Urothelium cell line (cell line): Measurements from ENCODE around the gene SMIM35.
"Not testable (repeated sequence)": the region's sequence is repeated elsewhere in the genome, so short reads cannot be mapped to it uniquely, and the experiment has no call there.

Experiments used
- DNase-seq: peaks from one replicate; pipeline ENCODE4 v3.0.0; 2011; ENCODE audit warnings: low spot score, mixed read lengths
- FAIRE-seq: peaks from 2 replicates; lab custom pipeline; 2011; peaks lifted over from hg19 to GRCh38; lab: Jason Lieb, UNC

SMIM35 gene

GRCh38 chr11:118082880-118083552, 3.7 kb downstream of the SMIM35 start:
- no peak for FAIRE-seq
- DNase-seq: no peak

- FAIRE-seq: no peak
- no peak for DNase-seq
These were observed 5.4 kb downstream of the SMIM35 start for GRCh38 chr11:118081241-118081958.

GRCh38 chr11:118080296-118080695, 6.5 kb downstream of the SMIM35 start:
- no peak for FAIRE-seq
- no peak for DNase-seq

- no peak for FAIRE-seq
- DNase-seq: no peak
These were observed 7.3 kb downstream of the SMIM35 start for GRCh38 chr11:118079491-118079890.

- FAIRE-seq (no peak), DNase-seq (no peak)
These were observed 7.8 kb downstream of the SMIM35 start for GRCh38 chr11:118078911-118079411.

GRCh38 chr11:118076754-118077281, 9.9 kb downstream of the SMIM35 start, which contains the start of gene TMPRSS4:
Gene TMPRSS4 (plus strand): TSS chr11:118077078. CDS start chr11:118077303, 225 bp downstream.
- DNase-seq (no peak), FAIRE-seq (no peak)

- FAIRE-seq: no peak
- peak; percentile 16 for DNase-seq
These were observed 12.0 kb downstream of the SMIM35 start for GRCh38 chr11:118074785-118075184.

GRCh38 chr11:118074091-118074685, 12.6 kb downstream of the SMIM35 start:
- FAIRE-seq (no peak), DNase-seq (no peak)

GRCh38 chr11:118073554-118073953, 13.2 kb downstream of the SMIM35 start:
- DNase-seq (no peak), FAIRE-seq (no peak)

- DNase-seq (no peak), FAIRE-seq (no peak)
These were observed 15.2 kb downstream of the SMIM35 start for GRCh38 chr11:118071416-118072030.

- DNase-seq (no peak), FAIRE-seq (no peak)
These were observed 17.7 kb downstream of the SMIM35 start for GRCh38 chr11:118068945-118069612.

GRCh38 chr11:118068206-118068944, 18.4 kb downstream of the SMIM35 start:
- DNase-seq (no peak), FAIRE-seq (no peak)

GRCh38 chr11:118067006-118067405, 19.8 kb downstream of the SMIM35 start:
- FAIRE-seq (no peak), DNase-seq (no peak)

GRCh38 chr11:118065384-118065783, 21.4 kb downstream of the SMIM35 start:
- no peak for FAIRE-seq
- DNase-seq: no peak

GRCh38 chr11:118064956-118065355, 21.8 kb downstream of the SMIM35 start:
- FAIRE-seq: no peak

GRCh38 chr11:118062631-118063030, 24.1 kb downstream of the SMIM35 start:
- FAIRE-seq, DNase-seq: not testable (repeated sequence)

More at GRCh38 chr11:118064956-118065355, 21.8 kb downstream of the SMIM35 start:
- DNase-seq: no peak

- not testable (repeated sequence) for DNase-seq, FAIRE-seq
These were observed 24.6 kb downstream of the SMIM35 start for GRCh38 chr11:118062181-118062580.

- DNase-seq (no peak), FAIRE-seq (no peak)
These were observed 25.1 kb downstream of the SMIM35 start for GRCh38 chr11:118061586-118062125.

- DNase-seq (no peak), FAIRE-seq (no peak)
These were observed 25.9 kb downstream of the SMIM35 start for GRCh38 chr11:118060869-118061268.
